Urothelium cell line (cell line): ENCODE results near the gene MIA2.
A peak's percentile ranks its signal among the peaks of the same experiment; 100 is the strongest.

Source experiments
- DNase-seq: peaks from one replicate; pipeline ENCODE4 v3.0.0; 2011; ENCODE audit warnings: low spot score, mixed read lengths
- FAIRE-seq: peaks from 2 replicates; lab custom pipeline; 2011; peaks lifted over from hg19 to GRCh38; lab: Jason Lieb, UNC

The MIA2 gene

DNA sequence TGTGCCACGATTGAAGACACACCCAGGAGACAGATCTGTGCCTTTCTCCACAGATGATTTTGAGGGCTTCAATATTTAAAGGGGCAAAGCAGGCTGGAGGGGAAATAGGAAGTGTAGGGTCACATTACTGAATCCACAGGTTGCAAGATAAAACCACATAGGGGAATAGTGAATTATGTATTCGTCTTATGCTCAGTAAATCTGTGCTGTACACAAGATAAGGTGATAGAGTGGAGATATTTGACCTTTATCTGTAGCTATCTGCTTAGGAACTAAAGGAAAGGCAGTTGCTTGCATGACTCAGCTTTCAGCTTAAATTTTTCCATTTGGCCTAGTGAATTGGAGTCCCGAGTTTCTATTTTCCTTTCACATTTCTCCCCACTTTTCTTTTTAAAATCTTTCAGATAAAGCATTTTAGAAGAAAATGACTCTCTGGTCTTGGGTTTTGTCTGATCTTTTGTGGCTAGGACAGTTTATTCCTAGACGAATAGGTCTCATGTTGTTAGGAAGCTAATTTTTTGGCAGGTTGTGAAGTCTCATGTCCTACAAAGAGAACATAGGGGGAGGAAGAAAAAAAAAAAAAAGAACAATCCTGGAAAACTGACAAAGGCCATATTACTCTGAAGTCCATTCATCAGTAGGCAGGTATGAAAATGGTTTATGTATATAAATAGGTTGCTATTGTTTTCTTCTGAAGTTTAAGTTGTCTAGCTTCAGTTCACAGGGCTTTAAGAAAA lies 143.1 kb downstream of the MIA2 start:
- FAIRE-seq, result no peak
- DNase-seq, result no peak

- FAIRE-seq (no peak), DNase-seq (no peak)
Observed at GRCh38 chr14:39381366-39381765, 147.7 kb downstream of the MIA2 start.

DNA sequence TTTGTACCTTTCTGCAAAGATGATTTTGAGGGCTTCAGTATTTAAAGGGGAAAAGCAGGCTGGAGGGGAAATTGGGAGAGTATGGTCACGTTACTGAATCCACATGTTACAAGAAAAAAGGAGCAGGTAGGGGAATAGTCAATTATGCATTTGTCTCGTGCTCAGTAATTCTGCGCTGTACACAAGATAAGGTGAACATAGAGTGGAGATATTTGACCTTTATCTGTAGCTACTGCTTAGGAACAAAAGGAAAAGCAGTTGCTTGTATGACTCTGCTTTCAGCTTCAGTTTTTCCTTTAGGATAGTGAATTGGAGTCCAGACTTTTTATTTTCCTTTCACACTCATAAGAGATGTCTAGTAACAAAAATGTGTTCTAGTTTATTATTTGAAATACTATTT lies 148.7 kb downstream of the MIA2 start:
- FAIRE-seq (no peak), DNase-seq (no peak)

GRCh38 chr14:39383026-39383660 lies 149.4 kb downstream of the MIA2 start:
- DNase-seq (no peak), FAIRE-seq (no peak)

DNA sequence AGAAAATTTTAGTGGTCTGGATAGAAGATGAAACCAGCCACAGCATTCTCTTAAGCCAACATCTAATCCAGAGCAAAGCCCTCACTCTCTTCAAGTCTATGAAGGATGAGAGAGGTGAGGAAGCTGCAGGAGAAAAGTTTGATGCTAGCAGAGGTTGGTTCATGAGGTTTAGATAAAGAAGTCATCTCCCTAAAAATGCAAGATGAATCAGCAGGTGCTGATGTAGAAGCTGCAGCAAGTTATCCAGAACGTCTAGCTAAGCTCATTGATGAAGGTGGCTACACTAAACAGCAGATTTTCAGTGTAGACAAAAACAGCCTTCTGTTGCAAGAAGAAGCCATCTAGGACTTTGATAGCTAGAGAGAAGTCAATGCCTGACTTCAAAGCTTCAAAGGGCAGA lies 150.0 kb downstream of the MIA2 start:
- DNase-seq (no peak), FAIRE-seq (no peak)

GRCh38 chr14:39384177-39384576 lies 150.5 kb downstream of the MIA2 start:
- no peak for DNase-seq
- FAIRE-seq, result no peak

DNA sequence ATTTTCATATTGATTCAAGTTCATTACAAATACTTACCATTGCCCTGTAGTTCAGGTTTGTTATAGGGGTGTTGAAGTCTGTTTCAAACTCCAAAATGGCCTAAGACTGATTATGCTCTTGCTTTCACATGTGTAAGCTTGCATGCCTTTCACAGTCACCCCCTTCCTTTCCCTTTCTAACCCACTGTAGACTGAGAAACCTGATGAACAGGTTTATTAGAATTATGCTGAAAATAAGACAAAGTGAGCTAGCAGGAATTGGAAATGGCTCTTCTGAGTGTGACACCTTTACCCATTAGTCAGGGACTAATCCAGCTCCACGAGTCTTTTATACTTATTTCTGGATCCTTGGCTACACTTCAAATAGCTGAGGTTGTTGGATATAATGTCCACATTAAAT lies 159.6 kb downstream of the MIA2 start:
- FAIRE-seq (no peak), DNase-seq (no peak)

DNA sequence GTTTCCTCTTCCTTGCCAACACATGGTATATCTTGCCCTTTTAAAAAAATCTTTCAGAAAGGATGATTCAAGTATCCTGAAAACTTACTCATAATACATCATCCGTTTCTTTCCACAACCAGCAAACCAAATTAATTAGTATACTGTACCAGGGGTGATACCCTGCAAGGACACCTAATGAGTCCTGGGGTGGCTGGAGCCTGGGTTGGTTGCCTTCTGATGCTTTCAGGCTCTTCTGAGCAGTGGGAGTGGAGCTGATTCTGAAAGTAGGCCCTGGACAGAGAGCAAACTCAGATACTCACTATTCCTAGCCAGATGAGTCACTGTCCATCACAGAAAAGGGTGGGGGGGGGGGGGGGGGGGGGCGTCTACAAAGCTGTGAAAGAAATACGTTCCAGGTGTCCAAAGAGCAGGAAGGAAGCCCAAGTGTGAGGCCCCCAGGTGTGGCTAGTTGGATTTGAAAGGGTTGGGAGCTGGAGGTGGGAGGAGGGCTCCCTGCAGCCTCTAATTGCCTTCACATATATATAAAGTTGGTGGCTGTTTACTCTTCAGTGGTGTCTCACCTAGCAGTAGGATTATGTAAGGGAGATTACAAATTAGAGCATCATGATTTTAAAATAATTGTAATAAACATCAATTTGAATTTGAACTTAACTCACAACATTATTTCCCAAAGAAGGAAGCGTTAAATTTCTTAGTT lies 162.0 kb downstream of the MIA2 start:
- DNase-seq (peak; percentile 8), FAIRE-seq (no peak)

GRCh38 chr14:39396448-39396847 lies 162.7 kb downstream of the MIA2 start:
- DNase-seq (no peak), FAIRE-seq (no peak)

- FAIRE-seq, result no peak
- DNase-seq, result no peak
Observed at GRCh38 chr14:39398382-39398781, 164.7 kb downstream of the MIA2 start.

- DNase-seq (no peak), FAIRE-seq (no peak)
Observed at GRCh38 chr14:39406560-39406959, 172.8 kb downstream of the MIA2 start.

DNA sequence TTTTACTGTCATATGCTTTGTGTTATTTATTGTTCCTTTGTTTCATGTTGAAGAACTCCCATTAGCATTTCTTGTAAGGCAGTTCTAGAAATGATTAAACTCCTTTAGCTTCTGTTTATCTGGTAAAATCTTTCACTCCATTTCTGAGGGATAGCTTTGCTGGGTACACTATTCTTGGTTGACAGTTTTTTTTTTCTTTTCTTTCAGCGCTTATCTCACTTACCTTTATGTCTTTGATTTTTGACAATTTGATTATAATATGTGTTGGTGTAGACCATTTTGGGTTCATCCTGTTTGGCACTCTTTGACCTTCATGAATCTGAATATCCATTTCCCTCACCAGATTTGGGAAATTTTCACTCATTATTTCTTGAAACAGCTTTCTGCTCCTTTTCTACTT lies 182.4 kb downstream of the MIA2 start:
- FAIRE-seq (no peak), DNase-seq (no peak)

- FAIRE-seq, result no peak
- DNase-seq, result no peak
Observed at GRCh38 chr14:39417014-39417413, 183.3 kb downstream of the MIA2 start.

DNA sequence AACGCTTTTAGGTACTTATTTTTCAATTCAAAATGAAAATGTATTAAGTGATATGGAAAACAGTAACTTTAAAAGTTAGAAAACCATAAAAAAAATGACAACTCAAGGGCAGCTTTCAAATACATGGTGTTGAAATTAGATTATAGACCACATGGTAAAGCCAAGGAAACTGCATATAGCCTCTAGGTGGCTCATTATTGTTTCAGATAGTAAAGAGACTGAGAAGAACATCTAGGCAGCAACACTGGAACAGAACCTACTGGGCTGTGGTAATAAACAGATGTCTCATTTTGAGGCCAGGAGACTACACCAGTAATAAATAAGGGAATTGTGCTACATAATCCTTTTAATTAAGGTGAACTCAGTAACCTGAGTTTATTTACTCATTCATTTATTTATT lies 185.6 kb downstream of the MIA2 start:
- DNase-seq, result no peak
- no peak for FAIRE-seq

DNA sequence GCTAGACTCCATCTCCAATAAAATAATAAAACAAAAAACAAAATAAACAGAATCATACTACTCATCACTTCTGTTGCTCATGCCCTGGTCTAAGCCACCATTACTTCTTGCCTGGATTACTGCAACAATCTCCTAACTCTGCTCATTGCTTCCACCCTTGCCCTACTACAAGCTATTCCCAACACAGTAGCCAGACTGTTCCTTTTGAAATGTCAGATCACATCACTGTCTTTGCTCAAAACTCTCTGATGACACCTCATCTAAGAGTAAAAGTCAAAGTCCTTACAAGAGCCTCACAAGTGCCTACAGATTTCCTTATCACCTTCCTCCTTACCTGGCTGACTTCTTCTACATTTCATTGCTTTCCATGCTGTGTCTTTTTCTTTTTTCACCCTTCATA lies 188.5 kb downstream of the MIA2 start:
- FAIRE-seq, result no peak
- no peak for DNase-seq

DNA sequence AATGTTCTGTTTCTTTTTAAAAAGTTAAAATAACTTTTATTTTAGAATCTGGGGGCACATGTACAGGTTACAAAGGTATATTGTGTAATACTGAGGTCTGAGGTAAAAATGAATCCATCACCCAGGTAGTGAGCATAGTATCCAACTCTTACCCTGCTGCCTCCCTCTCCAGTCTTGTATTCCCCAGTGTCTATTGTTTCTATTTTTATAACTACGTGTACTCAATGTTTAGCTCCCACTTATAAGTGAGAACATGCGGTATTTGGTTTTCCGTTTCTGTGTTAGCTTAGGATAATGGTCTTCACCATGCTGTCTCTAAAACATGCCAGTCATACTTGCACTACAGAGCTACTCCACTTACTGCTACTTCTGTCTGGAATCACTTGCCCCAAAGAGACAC lies 190.1 kb downstream of the MIA2 start:
- no peak for FAIRE-seq
- DNase-seq, result no peak

DNA sequence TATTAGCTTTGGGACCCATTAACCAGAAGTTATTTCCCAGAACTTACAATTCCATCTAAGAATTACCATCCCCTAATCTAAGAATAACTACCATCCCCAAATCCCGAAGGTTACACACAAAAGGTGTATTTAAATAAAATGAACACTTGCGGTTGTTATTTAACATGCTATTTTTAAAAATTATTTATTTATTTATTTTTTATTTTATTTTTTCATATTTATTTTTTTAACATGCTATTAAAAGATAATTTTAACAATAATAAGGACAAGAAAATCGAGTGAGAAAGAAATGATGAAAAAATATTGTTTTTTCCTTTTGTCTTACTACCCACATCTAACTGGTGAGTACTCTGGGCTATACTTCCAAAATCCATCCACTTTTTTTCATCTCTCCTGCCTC lies 192.2 kb downstream of the MIA2 start:
- no peak for DNase-seq
- no peak for FAIRE-seq

DNA sequence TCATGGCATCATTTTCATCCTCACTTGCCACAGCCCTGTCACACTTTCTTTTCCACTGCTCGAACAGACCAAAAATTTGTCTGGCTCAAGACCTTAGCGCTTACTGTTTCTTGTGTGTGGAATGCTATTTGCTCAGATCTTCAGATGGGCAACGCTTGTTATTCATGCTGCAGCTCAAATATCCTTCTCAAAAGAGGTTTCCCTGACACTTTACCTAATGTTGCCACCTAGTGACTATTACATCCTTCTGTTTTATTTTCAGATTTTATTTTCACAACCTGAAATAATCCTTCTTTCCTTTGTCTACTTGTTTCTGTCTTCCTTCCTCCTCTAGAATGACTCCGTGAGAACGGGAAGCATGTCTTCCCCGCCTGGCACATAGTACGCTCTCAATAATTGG lies 192.9 kb downstream of the MIA2 start:
- peak; percentile 8 for DNase-seq
- no peak for FAIRE-seq

DNA sequence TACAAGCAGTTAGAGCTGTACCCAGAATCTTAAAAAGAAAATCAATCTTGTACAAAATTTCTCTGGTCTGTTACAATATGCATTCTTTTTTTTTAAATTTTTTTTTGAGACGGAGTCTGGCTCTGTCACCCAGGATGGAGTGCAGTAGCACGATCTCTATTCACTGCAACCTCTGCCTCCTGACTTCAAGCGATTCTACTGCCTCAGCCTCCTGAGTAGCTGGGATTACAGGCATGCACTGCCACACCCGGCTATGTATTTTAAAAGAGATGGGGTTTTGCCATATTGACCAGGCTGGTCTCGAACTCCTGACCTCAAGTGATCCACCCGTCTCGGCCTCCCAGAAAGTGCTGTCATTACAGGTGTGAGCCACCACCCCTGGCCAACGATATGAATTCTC lies 194.4 kb downstream of the MIA2 start:
- DNase-seq (no peak), FAIRE-seq (no peak)

DNA sequence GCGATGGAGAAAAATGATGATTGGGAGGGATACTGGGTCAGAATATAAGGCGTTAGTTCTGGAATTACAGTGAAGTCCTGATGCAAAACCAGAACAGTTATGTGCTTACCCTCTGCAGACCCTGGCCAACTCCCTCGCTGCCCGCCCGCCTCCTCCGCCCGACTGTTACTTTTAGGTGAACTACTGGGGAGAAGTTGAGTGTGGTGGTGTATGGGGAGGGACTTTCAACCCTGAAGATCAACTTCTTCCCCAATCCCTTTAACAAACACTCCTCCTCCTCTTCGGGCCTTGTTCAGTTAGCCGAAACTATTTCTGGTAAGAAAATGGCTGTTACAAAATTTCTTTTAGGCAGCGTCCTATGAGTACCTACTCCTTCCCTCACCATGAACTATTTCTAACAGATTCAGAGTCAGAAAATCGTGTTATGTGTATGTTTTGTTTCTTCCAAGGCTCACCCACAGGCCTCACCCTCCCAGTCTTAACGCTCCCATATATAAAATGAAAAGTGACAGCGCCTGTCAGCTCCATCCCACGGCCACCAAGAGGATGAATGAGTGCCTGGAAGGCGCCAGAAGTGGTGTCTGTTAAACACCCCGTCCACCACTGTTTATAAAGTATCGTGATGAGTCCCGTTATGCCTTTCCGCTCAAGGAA lies 197.2 kb downstream of the MIA2 start:
- no peak for FAIRE-seq
- peak; percentile 6 for DNase-seq

- peak; percentile 17 for DNase-seq
- no peak for FAIRE-seq
Observed at GRCh38 chr14:39431416-39432178, 197.9 kb downstream of the MIA2 start.
